Measurements from ENCODE around the gene PRKCZ. TPM values are rescaled to one million over a fixed set of nuclear protein-coding genes. Genes with fewer than 3 reads are reported as not detected.

The PRKCZ gene
- total and polyA plus RNA-seq, 2 of the 4 experiments (the other 2 are of a cell fraction) = 2.0 to 3.5 TPM

DNA sequence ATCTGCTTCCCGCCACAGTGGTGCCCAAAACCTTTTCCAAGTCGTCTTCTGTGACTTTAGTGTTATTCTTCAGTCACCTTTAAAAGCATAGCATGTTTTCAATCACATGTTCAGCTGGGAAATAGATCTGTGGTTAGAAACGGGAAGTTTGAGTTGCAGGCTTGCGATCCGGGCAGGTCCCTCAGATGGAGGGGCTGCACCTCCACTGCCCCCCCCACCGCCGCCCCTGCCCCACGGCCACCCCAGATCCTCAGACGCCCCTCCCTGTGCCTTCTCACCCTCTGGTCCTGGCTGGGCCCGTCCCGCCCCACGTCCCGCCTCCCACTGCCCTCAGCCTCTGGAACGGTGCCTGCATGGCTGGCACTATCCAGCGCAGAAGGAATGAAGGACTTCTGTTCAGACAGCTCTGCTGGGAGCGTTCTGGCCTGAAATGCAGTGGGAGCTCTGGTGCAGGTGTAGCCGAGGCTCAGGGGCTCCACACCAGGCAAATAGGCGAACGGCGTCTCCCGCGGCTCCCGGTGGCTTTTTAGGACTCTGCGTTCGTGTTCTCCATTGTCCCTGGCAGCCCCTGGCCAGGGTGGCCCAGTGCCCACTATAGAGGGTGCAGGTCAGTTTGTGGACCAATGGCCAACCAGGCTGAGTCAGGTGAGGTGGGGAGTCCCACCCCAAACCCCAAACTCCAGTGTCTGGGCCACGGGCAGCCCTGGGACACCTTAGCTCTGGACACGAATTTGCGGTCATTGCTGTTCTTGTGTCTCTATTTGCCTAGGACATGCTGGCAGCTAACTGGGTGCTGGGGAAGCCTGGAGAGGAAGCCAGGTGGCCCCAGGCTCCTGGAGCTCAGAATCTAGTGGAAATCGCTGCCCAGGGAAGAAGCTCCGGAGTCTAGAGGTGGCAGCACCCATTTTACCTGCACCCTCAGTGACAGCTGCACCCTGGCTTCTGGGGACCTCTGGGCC, 77.3 kb downstream of the PRKCZ start:
- H3K14ac ChIP-seq (replicated peaks; ENCODE audit: low read depth, low read length) = no peak overlapping the region
- 73% methylated on average over 6 of the region's 30 CpGs; no CpG with 5 or more reads in 1 of the 2 experiments for WGBS, 2 experiments (ENCODE audit: extremely low coverage in 2 of 2, insufficient read length in 1 of 2)
- no peaks in the 10 kb centered on the region for H3K36me3 ChIP-seq (ENCODE audit: control insufficient read depth, insufficient read depth, low read length)
- H3K56ac ChIP-seq (ENCODE audit: extremely low read depth, insufficient read depth, low read length) = no peak overlapping the region
- DNase-seq = no peak
- H4K91ac ChIP-seq (ENCODE audit: insufficient read depth, low read depth, low read length) = no peak overlapping the region
- H3K4me3 ChIP-seq (ENCODE audit: insufficient read depth, low read depth, low read length) = no peak overlapping the region
- BruUV-seq (replicated peaks) = no TSS peak
- H2AK9ac ChIP-seq (replicated peaks; ENCODE audit: low read depth, low read length, poor library complexity) = peak overlapping the region; percentile 76
- no peak overlapping the region for H2BK20ac ChIP-seq (ENCODE audit: low read depth, low read length)
- H3K9ac ChIP-seq (ENCODE audit: low read depth, low read length) = no peak overlapping the region
- no peaks in the 10 kb centered on the region; the same call in 1 of the 2 replicates for H3K27me3 ChIP-seq (ENCODE audit: control insufficient read depth, insufficient read depth, low read length)
- dilution Hi-C loops (cut with HindIII; ENCODE audit: low sequenced_read_pairs, unreplicated experiment) (no loop called here), intact Hi-C loops (cut with micrococcal nuclease) (no loop called here), in situ Hi-C loops (cut with MboI; ENCODE audit: low sequenced_read_pairs) (no loop called here)
- H2AK5ac ChIP-seq (ENCODE audit: low read depth, low read length) = no peak overlapping the region
- no peak overlapping the region for H3K4me2 ChIP-seq (ENCODE audit: low read depth, low read length)
- no peaks in the 10 kb centered on the region for H3K79me1 ChIP-seq (ENCODE audit: low read depth in 1 of 2, low read length in 2 of 2)
- no peaks in the 10 kb centered on the region for H4K20me1 ChIP-seq (ENCODE audit: insufficient read depth, low read length)
- H3K23ac ChIP-seq (ENCODE audit: low read depth, low read length) = no peak overlapping the region
- ChIA-PET CTCF (interaction anchor here (1.2 kb wide), 1 partner anchor 13 kb away, joined by 7 read pairs; no protein-coding TSS in a partner anchor), POLR2A (ENCODE audit: unreplicated experiment) (no interaction called here)
- no peak overlapping the region for H3K27ac ChIP-seq (ENCODE audit: insufficient read depth, low read length)
- no peak for ATAC-seq (ENCODE audit: low read depth)
- no peaks in the 10 kb centered on the region for H3K9me1 ChIP-seq (ENCODE audit: insufficient read depth, low read length)
- H2BK15ac ChIP-seq (ENCODE audit: low read depth, low read length) = no peak overlapping the region
- H2BK5ac ChIP-seq (ENCODE audit: low read depth, low read length, poor library complexity, severe bottlenecking) = no peak overlapping the region
- H3K18ac ChIP-seq (ENCODE audit: low read depth, low read length) = no peak overlapping the region
- no peak overlapping the region for H2AFZ ChIP-seq (replicated peaks; ENCODE audit: low read length, poor library complexity)
- H3K4me1 ChIP-seq (ENCODE audit: control insufficient read depth, insufficient read depth, low read length) = peaks cover 4% of the 10 kb centered on the region
- H2BK120ac ChIP-seq (ENCODE audit: low read depth, low read length) = no peak overlapping the region
- H3K4ac ChIP-seq (ENCODE audit: low read depth, low read length) = no peak overlapping the region
- no peaks in the 10 kb centered on the region for H3K9me3 ChIP-seq (ENCODE audit: control insufficient read depth, insufficient read depth, low read length)
- no peak overlapping the region for H4K8ac ChIP-seq (ENCODE audit: low read depth in 2 of 2, low read length in 2 of 2)
- H4K5ac ChIP-seq (ENCODE audit: low read depth, low read length) = no peak overlapping the region
- TF ChIP-seq, protein P1, sequence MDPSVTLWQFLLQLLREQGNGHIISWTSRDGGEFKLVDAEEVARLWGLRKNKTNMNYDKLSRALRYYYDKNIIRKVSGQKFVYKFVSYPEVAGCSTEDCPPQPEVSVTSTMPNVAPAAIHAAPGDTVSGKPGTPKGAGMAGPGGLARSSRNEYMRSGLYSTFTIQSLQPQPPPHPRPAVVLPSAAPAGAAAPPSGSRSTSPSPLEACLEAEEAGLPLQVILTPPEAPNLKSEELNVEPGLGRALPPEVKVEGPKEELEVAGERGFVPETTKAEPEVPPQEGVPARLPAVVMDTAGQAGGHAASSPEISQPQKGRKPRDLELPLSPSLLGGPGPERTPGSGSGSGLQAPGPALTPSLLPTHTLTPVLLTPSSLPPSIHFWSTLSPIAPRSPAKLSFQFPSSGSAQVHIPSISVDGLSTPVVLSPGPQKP (IDR thresholded peaks at IDR 0.05; ENCODE audit: borderline replicate concordance, low read depth, low read length) = no peak
- no peak for TF ChIP-seq MXI1 (IDR thresholded peaks at IDR 0.05; ENCODE audit: borderline replicate concordance, low read depth, low read length)
- no peak for TF ChIP-seq RCOR1 (IDR thresholded peaks at IDR 0.05; ENCODE audit: insufficient replicate concordance, low read length)
- TF ChIP-seq RAD21 (IDR thresholded peaks at IDR 0.05; ENCODE audit: low read length) = no peak
- TF ChIP-seq, protein P2, sequence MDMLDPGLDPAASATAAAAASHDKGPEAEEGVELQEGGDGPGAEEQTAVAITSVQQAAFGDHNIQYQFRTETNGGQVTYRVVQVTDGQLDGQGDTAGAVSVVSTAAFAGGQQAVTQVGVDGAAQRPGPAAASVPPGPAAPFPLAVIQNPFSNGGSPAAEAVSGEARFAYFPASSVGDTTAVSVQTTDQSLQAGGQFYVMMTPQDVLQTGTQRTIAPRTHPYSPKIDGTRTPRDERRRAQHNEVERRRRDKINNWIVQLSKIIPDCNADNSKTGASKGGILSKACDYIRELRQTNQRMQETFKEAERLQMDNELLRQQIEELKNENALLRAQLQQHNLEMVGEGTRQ (IDR thresholded peaks at IDR 0.05; ENCODE audit: low read depth, low read length) = no peak
- TF ChIP-seq RFX5 (IDR thresholded peaks at IDR 0.05; ENCODE audit: low read depth, low read length) = no peak
- no peak for TF ChIP-seq FOS (IDR thresholded peaks at IDR 0.05; ENCODE audit: low read depth, low read length)
- TF ChIP-seq CEBPB (IDR thresholded peaks at IDR 0.05; ENCODE audit: low read depth, low read length) = no peak
- TF ChIP-seq NFE2L2 (IDR thresholded peaks at IDR 0.05; ENCODE audit: low read depth, low read length) = no peak
- TF ChIP-seq POLR2A (IDR thresholded peaks at IDR 0.05; ENCODE audit: low read depth, low read length) = no peak
- TF ChIP-seq, protein P3, sequence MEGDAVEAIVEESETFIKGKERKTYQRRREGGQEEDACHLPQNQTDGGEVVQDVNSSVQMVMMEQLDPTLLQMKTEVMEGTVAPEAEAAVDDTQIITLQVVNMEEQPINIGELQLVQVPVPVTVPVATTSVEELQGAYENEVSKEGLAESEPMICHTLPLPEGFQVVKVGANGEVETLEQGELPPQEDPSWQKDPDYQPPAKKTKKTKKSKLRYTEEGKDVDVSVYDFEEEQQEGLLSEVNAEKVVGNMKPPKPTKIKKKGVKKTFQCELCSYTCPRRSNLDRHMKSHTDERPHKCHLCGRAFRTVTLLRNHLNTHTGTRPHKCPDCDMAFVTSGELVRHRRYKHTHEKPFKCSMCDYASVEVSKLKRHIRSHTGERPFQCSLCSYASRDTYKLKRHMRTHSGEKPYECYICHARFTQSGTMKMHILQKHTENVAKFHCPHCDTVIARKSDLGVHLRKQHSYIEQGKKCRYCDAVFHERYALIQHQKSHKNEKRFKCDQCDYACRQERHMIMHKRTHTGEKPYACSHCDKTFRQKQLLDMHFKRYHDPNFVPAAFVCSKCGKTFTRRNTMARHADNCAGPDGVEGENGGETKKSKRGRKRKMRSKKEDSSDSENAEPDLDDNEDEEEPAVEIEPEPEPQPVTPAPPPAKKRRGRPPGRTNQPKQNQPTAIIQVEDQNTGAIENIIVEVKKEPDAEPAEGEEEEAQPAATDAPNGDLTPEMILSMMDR (conservative IDR thresholded peaks at IDR 0.05; ENCODE audit: low read depth, low read length) = no peak
- no peak for TF ChIP-seq CHD1 (IDR thresholded peaks at IDR 0.05; ENCODE audit: low read depth, low read length)
- TF ChIP-seq MAFK (IDR thresholded peaks at IDR 0.05; ENCODE audit: low read depth, low read length) = no peak
- no peak for TF ChIP-seq BHLHE40 (IDR thresholded peaks at IDR 0.05; ENCODE audit: low read depth, low read length)
- no peak for TF ChIP-seq MAZ (IDR thresholded peaks at IDR 0.05; ENCODE audit: borderline replicate concordance, low read depth, low read length)
